SKM-1 (cell line): ENCODE measurements around the gene HMCN2.
"Not testable (repeated sequence)": the region's sequence is repeated elsewhere in the genome, so short reads cannot be mapped to it uniquely, and the experiment has no call there.

Experiments
- DNase-seq: peaks from one replicate; lab custom pipeline; 2025; ENCODE audit not compliant: unreplicated experiment; lab: John Stamatoyannopoulos, UW

HMCN2 gene

GRCh38 chr9:130430232-130430631 is 164.7 kb downstream of the HMCN2 start:
- DNase-seq, result no peak

DNA sequence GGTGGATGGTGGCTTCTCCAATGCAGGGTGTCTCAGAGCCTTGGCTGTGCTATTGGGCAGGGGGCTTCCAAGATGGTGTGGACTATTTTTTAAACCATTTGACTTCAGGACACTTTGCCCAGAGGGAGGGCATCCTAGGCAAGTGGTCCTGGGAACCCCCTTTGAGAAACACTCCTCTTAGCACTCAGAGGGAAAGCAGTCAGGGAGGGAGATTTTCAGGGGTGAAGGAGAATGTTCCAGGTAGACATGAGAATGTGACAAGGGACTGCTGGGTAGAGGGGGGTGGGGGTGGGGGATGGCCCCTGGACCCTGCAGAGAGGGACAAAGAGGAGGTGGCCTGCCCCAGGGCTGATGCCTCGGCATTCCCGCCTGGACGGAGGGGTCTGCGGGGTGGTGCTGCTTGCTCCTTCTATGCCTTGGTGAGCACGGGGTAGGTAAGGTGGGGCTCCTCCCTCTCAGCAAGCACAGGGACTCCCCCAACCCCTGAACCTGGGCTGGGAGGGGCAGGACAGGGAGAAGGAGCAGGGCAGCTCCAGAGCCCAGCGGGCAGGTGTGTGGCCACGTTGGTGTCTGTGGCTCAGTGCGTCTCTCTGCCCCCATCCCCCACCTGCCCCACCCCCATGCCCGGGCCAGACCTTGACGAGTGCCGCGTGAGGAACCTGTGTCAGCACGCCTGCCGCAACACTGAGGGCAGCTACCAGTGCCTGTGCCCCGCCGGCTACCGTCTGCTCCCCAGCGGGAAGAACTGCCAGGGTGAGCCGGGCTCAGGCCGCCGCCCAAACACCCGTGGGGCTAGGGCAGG is 165.4 kb downstream of the HMCN2 start:
- DNase-seq, result no peak

DNA sequence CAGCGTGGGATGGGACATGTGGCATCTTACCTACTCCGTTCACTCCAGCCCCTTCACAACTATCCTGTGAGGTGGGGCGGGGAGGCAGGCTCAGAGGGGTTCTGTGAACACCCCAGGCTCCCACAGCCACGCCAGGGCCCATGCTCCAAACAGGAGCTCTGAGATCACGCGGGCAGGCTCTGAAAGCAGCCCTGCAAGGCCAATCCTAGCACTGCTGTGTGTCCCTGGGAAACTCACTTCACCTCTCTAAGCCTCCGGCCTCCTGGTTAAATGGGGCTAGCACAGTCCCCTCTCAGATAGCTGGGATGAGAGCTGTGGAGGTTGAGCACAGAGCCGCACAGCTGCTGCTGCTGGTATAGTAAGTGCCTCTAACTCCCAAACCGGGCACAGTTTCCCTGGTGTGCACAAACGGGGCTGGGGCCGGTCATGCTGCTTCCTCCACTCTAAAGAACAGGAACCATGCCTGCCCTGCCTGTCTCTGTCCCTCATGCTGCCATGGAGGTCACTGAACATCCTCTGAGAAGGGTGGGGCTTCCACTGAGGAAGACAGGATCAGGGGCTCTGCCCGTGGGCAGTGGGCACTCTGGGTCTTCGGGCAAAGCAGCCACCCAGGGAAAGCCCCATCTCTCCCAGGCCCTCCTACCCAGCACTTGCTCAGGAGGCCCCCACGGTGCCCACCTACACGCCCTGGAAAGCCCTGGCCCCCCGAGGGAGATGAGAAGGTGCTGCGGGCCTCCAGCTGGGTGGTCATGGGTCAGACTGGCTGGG is 166.2 kb downstream of the HMCN2 start:
- no peak for DNase-seq

GRCh38 chr9:130432362-130432761 is 166.8 kb downstream of the HMCN2 start:
- DNase-seq, result no peak

DNA sequence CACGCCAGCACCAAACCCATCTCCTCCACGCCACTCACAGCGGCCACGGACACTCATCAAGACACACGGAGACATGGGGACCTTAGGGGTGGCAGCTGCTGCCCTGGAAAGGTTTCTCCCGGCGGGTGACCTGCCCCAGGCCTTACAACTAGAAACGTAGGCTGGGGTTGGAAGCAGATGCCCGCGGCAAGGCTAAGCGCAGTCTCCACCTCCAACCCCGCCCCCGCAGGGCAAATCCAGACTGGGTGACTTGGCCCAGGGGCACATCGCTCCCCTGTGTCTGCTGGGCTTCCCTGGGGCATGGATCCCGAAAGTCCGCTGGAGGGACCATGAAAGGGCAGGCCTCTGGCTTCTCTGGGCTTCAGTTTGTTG is 167.2 kb downstream of the HMCN2 start:
- no peak for DNase-seq

DNA sequence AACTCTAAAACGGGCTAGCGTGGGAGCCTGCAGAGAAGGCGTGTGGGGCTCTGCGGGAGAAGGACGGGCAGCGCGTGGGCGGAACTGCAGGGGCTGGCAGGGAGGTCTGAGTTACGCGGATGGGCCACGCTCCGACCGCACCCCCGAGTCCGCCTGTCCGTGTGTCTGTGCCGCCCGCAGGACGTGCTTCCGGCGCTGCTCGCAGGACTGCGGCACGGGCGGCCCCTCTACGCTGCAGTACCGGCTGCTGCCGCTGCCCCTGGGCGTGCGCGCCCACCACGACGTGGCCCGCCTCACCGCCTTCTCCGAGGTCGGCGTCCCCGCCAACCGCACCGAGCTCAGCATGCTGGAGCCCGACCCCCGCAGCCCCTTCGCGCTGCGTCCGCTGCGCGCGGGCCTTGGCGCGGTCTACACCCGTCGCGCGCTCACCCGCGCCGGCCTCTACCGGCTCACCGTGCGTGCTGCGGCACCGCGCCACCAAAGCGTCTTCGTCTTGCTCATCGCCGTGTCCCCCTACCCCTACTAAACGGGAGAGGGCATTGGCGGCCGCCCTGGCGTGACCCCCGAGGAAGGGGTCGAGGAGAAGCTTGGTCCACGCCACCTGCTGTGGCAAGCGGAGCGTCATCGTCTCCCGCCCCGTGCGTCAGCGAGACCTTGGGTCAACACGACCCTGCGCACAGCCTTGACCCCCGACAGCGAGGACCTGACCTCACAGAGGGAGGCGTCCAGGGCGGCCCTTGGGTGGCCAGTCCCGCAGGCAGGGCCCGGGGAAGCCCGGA is 167.8 kb downstream of the HMCN2 start:
- DNase-seq, result no peak

GRCh38 chr9:130433947-130434262 is 168.3 kb downstream of the HMCN2 start:
- DNase-seq, result no peak

- not testable (repeated sequence) for DNase-seq
Measured at GRCh38 chr9:130434656-130435055, 169.1 kb downstream of the HMCN2 start.

GRCh38 chr9:130437011-130437789 is 171.6 kb downstream of the HMCN2 start:
- no peak for DNase-seq

- DNase-seq, result no peak
Measured at GRCh38 chr9:130438382-130438981, 172.9 kb downstream of the HMCN2 start.

- DNase-seq, result no peak
Measured at GRCh38 chr9:130441031-130441430, 175.5 kb downstream of the HMCN2 start.

GRCh38 chr9:130442746-130443455 is 177.3 kb downstream of the HMCN2 start:
- no peak for DNase-seq

- no peak for DNase-seq
Measured at GRCh38 chr9:130443456-130443801, 177.9 kb downstream of the HMCN2 start.

DNA sequence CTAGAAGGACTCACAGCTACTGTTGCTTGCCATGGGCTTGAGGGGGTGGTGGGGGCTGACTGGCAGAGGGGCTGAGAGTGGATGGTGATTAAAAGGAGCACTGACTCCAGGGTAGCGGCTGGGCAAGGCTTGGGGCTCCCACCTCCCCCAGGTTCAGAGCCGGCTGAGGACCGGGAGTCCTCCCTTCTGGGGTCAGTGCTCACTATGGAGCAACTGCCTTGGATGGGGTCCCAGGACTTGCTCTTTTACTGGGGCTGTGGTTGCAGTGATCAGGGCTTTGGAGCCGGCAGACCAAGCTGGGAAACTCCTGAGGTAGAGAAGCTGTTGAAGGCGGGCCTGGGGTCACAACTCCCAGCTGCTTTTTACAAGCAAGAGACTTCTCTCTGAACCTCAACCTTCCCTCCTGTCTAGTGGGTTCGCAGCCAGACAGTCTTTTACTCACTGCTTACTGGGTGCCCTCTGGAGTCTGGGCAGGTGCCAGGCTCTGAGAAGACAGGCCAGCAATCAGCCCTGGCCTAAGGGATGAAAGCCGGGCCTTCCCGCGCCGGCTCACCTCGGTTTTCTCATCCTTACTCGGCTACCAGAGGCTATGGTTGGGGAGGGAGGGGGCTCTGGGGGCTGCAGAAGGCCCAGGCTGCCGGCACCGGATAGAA is 178.4 kb downstream of the HMCN2 start:
- no peak for DNase-seq

DNA sequence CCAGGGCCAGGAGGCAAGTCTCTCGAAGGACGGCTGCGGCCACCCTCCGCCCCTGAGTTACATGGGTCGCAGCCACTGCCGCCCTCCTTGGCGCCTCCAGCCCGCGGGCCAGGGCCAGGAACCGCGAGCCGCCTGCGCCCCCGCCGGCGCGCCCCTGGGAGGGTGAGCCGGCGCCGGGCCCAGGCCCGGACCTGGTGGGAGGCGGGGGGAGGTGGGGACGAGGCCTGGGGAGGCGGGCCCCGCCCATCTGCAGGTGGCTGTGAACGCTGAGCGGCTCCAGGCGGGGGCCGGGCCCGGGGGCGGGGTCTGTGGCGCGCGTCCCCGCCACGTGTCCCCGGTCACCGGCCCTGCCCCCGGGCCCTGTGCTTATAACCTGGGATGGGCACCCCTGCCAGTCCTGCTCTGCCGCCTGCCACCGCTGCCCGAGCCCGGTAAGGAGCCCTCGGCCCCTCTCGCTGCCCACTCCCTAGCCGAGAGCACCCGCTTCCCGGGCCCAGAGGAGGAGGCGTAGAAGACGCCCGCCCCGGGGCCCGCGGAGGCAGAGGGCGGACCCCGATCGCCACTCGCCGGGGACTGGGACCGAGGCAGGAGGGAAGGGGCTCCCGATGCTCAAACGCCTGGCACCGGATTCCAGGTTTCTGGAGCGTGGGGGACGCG is 179.1 kb downstream of the HMCN2 start, which contains the start of gene ASS1:
TSS of gene ASS1 (plus strand) at position 397 of the 657 bp plus-strand sequence. CDS start 7,268 bp downstream, outside the sequence.
- DNase-seq, result no peak

- no peak for DNase-seq
Measured at GRCh38 chr9:130445268-130445983, 179.9 kb downstream of the HMCN2 start.

DNA sequence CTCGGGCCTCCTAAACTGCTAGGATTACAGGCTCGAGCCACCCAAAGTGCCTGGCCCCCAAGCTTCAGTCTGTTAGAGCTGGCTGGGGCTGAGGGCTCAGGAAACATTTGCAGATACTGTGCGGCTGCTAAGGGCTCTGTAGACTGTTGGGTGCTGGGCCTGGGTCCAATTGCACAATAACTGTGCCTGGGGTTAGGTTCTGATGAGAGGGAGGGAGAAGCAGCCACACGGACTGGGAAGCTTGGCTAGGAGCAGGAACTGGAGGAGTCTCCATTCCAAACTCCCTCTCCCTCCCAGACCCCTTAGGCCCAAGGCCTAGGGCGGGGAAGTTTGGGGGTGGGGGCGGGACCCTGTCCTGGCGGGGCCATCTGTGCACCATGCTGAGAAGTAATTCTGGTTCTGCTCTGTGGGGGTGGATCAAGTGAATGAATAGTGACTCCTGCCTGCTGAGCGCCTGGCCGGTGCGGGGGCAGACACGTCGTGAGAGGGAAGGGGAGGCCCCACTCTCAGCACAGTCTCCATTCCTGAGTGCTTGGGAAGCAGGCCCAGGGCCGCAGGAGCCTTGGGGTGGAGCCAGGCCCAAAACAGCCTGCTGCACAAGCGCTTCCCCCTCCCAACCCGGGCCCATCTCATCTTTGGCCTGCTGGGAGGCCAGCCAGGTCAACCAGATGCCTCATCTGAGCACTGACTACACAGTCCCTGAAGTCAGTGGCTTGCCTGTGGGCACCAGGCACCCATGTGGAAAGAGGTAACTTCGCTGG is 180.7 kb downstream of the HMCN2 start:
- DNase-seq, result no peak
